ENCODE results near the gene JAK1.

Gene JAK1

GRCh38 chr1:64864018-64864940 is 102.1 kb downstream of the JAK1 start:
- no peak for DNase-seq
- in situ Hi-C loops (cut with HindIII; ENCODE audit: low pct_ligation_motif_present, low sequenced_read_pairs): no loop called here
- no peak overlapping the region for H3K4me3 ChIP-seq (ENCODE audit: low read depth, low read length)
- TF ChIP-seq CTCF (IDR thresholded peaks at IDR 0.05; ENCODE audit: low read depth, low read length, missing control alignments): no peak
- H3K36me3 ChIP-seq (replicated peaks): peaks cover 28% of the 10 kb centered on the region
- H3K27me3 ChIP-seq (replicated peaks): no peaks in the 10 kb centered on the region
- H3K27ac ChIP-seq: no peak overlapping the region

GRCh38 chr1:64861611-64862010 is 104.7 kb downstream of the JAK1 start:
- in situ Hi-C loops (cut with HindIII; ENCODE audit: low pct_ligation_motif_present, low sequenced_read_pairs): no loop called here
- H3K4me3 ChIP-seq (ENCODE audit: low read depth, low read length): no peak overlapping the region
- DNase-seq: no peak
- H3K36me3 ChIP-seq (replicated peaks): peaks cover 37% of the 10 kb centered on the region
- H3K27me3 ChIP-seq (replicated peaks): no peaks in the 10 kb centered on the region
- no peak overlapping the region for H3K27ac ChIP-seq
- TF ChIP-seq CTCF (IDR thresholded peaks at IDR 0.05; ENCODE audit: low read depth, low read length, missing control alignments): peak; percentile 52

- H3K4me3 ChIP-seq (ENCODE audit: low read depth, low read length): no peak overlapping the region
- no peak for DNase-seq
- no peak for TF ChIP-seq CTCF (IDR thresholded peaks at IDR 0.05; ENCODE audit: low read depth, low read length, missing control alignments)
- H3K27me3 ChIP-seq (replicated peaks): no peaks in the 10 kb centered on the region
- peaks cover 53% of the 10 kb centered on the region for H3K36me3 ChIP-seq (replicated peaks)
- in situ Hi-C loops (cut with HindIII; ENCODE audit: low pct_ligation_motif_present, low sequenced_read_pairs): no loop called here
- no peak overlapping the region for H3K27ac ChIP-seq
Observed at GRCh38 chr1:64857347-64857746, 109.0 kb downstream of the JAK1 start.

GRCh38 chr1:64856553-64856952 is 109.8 kb downstream of the JAK1 start:
- in situ Hi-C loops (cut with HindIII; ENCODE audit: low pct_ligation_motif_present, low sequenced_read_pairs): no loop called here
- H3K27me3 ChIP-seq (replicated peaks): no peaks in the 10 kb centered on the region
- H3K4me3 ChIP-seq (ENCODE audit: low read depth, low read length): no peak overlapping the region
- no peak for TF ChIP-seq CTCF (IDR thresholded peaks at IDR 0.05; ENCODE audit: low read depth, low read length, missing control alignments)
- H3K36me3 ChIP-seq (replicated peaks): peaks cover 53% of the 10 kb centered on the region
- DNase-seq: no peak
- H3K27ac ChIP-seq: no peak overlapping the region

GRCh38 chr1:64855557-64855956 is 110.8 kb downstream of the JAK1 start:
- Histone ChIP-seq H3K27me3 (replicated peaks) (no peaks in the 10 kb centered on the region), H3K36me3 (replicated peaks) (peaks cover 55% of the 10 kb centered on the region), H3K27ac (no peak overlapping the region), H3K4me3 (ENCODE audit: low read depth, low read length) (no peak overlapping the region)
- no peak for DNase-seq
- no peak for TF ChIP-seq CTCF (IDR thresholded peaks at IDR 0.05; ENCODE audit: low read depth, low read length, missing control alignments)
- in situ Hi-C loops (cut with HindIII; ENCODE audit: low pct_ligation_motif_present, low sequenced_read_pairs): no loop called here

All from brain microvascular endothelial cell (primary cell).